ENCODE data around the gene ISYNA1.

GRCh38 chr19:18441804-18442788 is 4.2 kb upstream of the ISYNA1 start:
- TF ChIP-seq CTCF (IDR thresholded peaks at IDR 0.05; ENCODE audit: insufficient read depth, low read depth, low read length) (no peak), EZH2 (IDR thresholded peaks at IDR 0.05; ENCODE audit: insufficient read depth, low read length) (no peak)

All from astrocyte (in vitro differentiated cells and primary cell).